Measurements from ENCODE around the gene CEBPB. TPM values are rescaled to one million over a fixed set of nuclear protein-coding genes. Genes with fewer than 3 reads are reported as not detected.
"Not testable (repeated sequence)": the region's sequence is repeated elsewhere in the genome, so short reads cannot be mapped to it uniquely, and the experiment has no call there.

CEBPB gene
- total RNA-seq, 1 experiment from 2014 or later, result 46.7 TPM

DNA sequence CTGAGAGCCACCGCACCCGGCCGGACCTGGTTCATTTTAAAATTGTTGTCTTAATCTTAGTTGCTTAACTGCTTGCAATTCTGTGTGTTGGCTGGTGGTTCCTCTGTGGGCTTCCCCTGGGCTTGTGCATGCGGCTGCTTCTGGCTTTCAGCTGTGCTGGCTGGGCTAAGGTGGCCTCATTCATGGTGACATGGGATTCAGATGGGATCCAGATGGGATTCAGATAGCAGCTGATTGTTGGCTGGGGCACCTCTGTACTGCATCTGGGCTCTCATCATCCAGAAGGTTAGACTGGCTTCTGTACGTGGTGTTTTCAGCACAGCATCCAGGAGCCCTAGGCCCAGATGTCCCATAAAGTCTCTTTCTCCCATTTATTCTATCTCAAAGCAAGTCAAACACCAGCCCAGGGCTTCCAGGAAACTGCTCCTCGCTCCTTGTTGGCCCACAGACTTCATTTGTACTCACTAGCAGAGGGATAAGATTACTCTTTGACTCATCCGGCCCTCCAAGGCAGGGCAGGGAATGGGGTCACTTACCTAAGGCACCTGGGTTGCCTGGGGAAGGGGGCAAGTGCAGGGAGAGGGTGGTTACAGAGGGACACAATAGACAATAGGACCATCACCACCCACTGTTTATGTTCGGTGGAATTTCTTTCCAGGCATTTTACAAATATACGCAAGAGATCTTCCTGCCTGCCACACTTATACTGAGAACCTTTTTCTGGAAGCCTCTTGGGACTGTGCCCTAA lies 26.9 kb upstream of the CEBPB start:
- in situ Hi-C loops (cut with HindIII; ENCODE audit: low pct_unique_long_range_greater_than_20kb, low sequenced_read_pairs), result no loop called here
- no peak for DNase-seq (ENCODE audit: low read depth)

GRCh38 chr20:50165684-50166554 lies 24.7 kb upstream of the CEBPB start:
- DNase-seq (ENCODE audit: low read depth), result peak; percentile 100
- in situ Hi-C loops (cut with HindIII; ENCODE audit: low pct_unique_long_range_greater_than_20kb, low sequenced_read_pairs), result no loop called here

GRCh38 chr20:50169329-50169823 lies 21.3 kb upstream of the CEBPB start:
- in situ Hi-C loops (cut with HindIII; ENCODE audit: low pct_unique_long_range_greater_than_20kb, low sequenced_read_pairs), result no loop called here
- DNase-seq (ENCODE audit: low read depth), result peak; percentile 78

GRCh38 chr20:50170549-50171220 lies 19.9 kb upstream of the CEBPB start:
- in situ Hi-C loops (cut with HindIII; ENCODE audit: low pct_unique_long_range_greater_than_20kb, low sequenced_read_pairs), result no loop called here
- no peak for DNase-seq (ENCODE audit: low read depth)

DNA sequence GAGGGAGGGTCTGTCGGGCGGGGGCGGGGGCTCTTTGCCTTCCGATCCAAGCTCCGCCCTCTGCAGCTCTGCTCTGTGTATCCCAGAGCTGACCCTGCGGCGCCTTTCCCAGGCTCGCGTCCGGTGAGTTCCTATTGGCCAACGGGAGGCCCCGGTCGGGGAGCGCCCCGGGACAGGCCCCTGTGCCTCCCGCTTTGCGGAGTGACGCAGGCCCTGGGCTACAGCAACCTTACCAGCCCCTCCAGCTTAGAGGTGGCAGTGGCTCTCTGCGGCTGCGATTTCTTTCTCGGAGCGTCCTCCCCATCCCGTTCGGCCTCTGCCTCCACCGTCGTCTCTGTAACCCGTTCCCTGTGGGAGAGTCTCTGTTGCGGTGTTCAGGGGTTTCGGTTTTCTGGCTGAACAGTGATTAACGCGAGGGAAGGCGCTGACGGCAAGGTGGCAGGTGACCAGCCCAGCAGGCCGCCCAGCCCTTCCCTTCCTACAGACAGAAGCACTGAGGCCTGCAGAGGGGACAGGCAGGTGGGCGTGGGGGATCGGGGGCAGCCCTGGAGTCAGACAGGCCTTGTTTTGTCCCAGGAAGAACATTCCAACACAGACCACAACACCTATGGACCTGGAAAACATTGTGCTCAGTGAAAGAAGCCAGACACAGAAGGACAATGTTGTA lies 18.1 kb upstream of the CEBPB start:
- peak; percentile 91 for DNase-seq (ENCODE audit: low read depth)
- in situ Hi-C loops (cut with HindIII; ENCODE audit: low pct_unique_long_range_greater_than_20kb, low sequenced_read_pairs), result no loop called here

GRCh38 chr20:50174456-50174855 lies 16.2 kb upstream of the CEBPB start:
- DNase-seq (ENCODE audit: low read depth), result no peak
- in situ Hi-C loops (cut with HindIII; ENCODE audit: low pct_unique_long_range_greater_than_20kb, low sequenced_read_pairs), result no loop called here

DNA sequence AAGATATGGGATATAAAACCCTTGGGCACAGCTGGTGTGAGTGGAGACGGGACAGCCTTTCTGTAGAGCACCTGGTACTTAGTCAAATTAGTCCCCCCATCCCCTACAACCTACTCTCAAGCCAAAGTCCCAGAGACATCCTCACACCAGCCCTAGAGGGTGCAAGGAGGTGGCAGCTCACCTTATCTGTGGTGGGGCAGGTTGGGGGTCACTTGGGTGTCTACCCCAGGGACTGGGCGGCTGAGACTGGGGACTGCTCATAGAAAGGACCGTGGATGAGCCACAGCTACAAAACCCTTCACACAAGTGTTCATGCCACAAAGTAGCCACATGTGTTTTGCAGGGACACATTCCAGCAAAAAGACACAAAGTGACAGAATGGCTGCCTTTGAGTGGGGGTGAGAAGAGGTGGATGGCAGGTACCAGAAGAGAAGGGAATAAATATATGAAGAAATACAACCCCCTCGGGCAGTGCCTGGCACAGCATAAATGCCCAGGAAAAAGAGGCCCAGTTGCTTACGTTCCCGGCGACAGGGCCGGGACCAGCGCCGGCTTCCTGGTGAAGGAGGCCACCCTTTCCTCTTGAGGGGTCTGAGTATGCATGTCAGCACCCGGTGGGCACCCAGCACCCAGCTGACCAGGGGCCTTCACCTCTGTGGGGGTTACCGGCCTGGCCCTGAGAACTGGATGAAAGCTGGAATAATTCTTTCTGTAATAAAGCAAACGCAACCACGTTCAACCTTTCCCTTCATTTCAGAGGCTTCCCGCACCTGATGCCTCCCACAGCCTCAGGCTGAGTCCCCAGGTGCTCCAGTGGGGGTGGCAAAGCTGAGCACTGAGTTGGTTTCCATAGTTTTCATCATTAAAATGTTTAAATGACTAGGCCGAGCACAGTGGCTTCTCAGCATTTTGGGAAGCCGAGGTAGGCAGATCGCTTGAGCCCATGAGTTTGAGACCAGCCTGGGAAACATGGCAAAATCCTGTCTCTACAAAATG lies 14.4 kb upstream of the CEBPB start:
- DNase-seq (ENCODE audit: low read depth), result no peak
- in situ Hi-C loops (cut with HindIII; ENCODE audit: low pct_unique_long_range_greater_than_20kb, low sequenced_read_pairs), result no loop called here

DNA sequence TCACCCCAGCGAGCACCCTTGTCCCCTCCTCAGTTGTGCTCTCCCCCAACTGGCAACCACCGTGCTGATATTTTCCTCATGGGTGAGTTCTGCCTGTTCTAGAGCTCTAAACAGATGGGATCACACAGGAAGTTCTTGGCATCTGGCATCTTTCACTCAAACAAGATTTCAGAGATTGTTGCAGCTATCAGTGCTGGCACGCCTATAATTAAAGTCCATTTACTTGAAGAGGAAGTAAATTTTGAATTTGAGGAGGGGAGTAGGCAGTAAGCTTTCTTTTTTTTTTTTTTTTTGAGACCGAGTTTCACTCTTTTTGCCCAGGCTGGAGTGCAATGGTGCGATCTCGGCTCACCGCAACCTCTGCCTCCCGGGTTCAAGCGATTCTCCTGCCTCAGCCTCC lies 12.0 kb upstream of the CEBPB start:
- in situ Hi-C loops (cut with HindIII; ENCODE audit: low pct_unique_long_range_greater_than_20kb, low sequenced_read_pairs); DNase-seq (ENCODE audit: low read depth): not testable (repeated sequence)

DNA sequence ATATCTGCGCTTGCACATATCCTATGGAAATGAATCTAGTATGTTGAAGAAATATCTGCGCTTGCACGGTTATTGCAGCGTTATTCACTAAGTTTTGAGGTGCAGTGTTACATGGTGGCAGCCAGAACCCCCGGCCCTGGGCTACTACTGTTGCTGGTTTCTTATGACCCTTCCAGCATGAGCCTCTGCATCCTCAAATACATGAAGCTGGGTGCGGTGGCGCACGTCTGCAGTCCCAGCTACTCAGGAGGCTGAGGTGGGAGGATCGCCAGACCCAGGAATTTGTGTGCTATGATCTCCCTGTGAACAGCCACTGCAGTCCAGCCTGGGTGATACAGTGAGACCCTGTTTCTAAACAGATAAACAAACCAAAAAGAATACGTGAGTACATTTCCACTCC lies 9.3 kb upstream of the CEBPB start:
- DNase-seq (ENCODE audit: low read depth), result no peak
- in situ Hi-C loops (cut with HindIII; ENCODE audit: low pct_unique_long_range_greater_than_20kb, low sequenced_read_pairs), result no loop called here

DNA sequence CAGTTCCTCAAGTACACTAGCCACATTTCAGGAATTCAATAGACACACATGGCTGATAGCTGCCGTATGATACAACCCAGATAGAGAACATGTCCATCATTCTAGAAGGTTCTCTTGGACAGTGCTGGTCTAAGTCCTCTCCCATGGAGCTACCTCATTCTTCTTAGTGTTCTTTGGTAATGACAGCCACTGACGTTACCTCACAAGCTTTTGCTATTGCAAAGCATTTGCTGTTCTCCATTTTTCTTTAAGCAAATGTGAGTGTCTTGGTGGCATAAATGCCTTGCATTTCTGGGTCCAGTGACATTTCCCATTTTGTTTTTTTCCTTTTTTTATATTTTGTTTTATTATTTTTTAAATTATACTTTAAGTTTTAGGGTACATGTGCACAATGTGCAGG lies 8.3 kb upstream of the CEBPB start:
- no peak for DNase-seq (ENCODE audit: low read depth)
- in situ Hi-C loops (cut with HindIII; ENCODE audit: low pct_unique_long_range_greater_than_20kb, low sequenced_read_pairs), result no loop called here

- no peak for DNase-seq (ENCODE audit: low read depth)
- in situ Hi-C loops (cut with HindIII; ENCODE audit: low pct_unique_long_range_greater_than_20kb, low sequenced_read_pairs), result no loop called here
Observed at GRCh38 chr20:50185426-50185825, 5.2 kb upstream of the CEBPB start.

GRCh38 chr20:50186151-50186885 lies 4.3 kb upstream of the CEBPB start:
- DNase-seq (ENCODE audit: low read depth), result peak; percentile 75
- in situ Hi-C loops (cut with HindIII; ENCODE audit: low pct_unique_long_range_greater_than_20kb, low sequenced_read_pairs), result no loop called here

GRCh38 chr20:50186987-50187402 lies 3.6 kb upstream of the CEBPB start:
- in situ Hi-C loops (cut with HindIII; ENCODE audit: low pct_unique_long_range_greater_than_20kb, low sequenced_read_pairs), result no loop called here
- no peak for DNase-seq (ENCODE audit: low read depth)

GRCh38 chr20:50187403-50188051 lies 3.1 kb upstream of the CEBPB start:
- in situ Hi-C loops (cut with HindIII; ENCODE audit: low pct_unique_long_range_greater_than_20kb, low sequenced_read_pairs), result no loop called here
- no peak for DNase-seq (ENCODE audit: low read depth)

DNA sequence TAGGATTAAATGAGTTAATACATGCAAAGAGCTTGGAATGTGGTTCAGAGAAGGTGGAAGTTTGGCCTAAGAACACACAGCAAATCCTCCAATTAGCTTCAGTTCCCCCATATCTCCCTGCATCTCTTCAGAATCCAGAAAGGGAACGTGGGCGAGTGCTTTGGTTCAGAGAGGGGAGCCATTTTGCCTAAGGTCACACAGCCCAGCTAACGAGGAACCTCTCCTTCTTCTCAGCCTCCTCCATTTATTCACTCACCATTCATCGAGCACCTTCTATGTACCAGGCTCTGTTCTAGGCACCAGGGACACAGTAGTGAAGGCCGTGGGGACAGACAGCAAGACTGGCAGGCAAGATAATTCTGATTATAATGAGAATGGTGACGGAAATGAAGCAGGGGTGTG lies 2.3 kb upstream of the CEBPB start:
- no peak for DNase-seq (ENCODE audit: low read depth)
- in situ Hi-C loops (cut with HindIII; ENCODE audit: low pct_unique_long_range_greater_than_20kb, low sequenced_read_pairs), result no loop called here
